OCI-LY1 (cell line): ENCODE measurements around the gene SLC2A10.

Experiments used
- H2AFZ ChIP-seq: fragments of 200-600 bp; sonication (generic), shearing (Covaris generic); 2 replicates; pipeline ENCODE4 v1.6.0; 2014; ENCODE audit warnings: antibody characterized with exemption, mild to moderate bottlenecking, low read length
- H3F3A ChIP-seq: fragments of 200-600 bp; sonication (generic), shearing (Covaris generic); 2 replicates; pipeline ENCODE4 v1.6.0; 2014; ENCODE audit warnings: mild to moderate bottlenecking, antibody characterized with exemption, low read length, moderate library complexity; ENCODE audit not compliant: insufficient read depth
- H3K27ac ChIP-seq: fragments of 200-600 bp; sonication (generic); 2 replicates; pipeline ENCODE4 v1.5.1; 2014; ENCODE audit warnings: low read length, mixed run types, mild to moderate bottlenecking, low read depth; ENCODE audit not compliant: poor library complexity, severe bottlenecking
- H3K27me3 ChIP-seq: fragments of 200-600 bp; sonication (generic); 2 replicates; pipeline ENCODE4 v1.6.0; 2014; ENCODE audit warnings: antibody characterized with exemption, mild to moderate bottlenecking, low read length, moderate library complexity; ENCODE audit not compliant: insufficient read depth
- H3K36me3 ChIP-seq: fragments of 200-600 bp; sonication (generic); 2 replicates; pipeline ENCODE4 v1.6.1; 2014; ENCODE audit warnings: mild to moderate bottlenecking, antibody characterized with exemption, low read length, moderate library complexity, mixed read lengths; ENCODE audit not compliant: insufficient read depth
- H3K4me1 ChIP-seq: fragments of 200-600 bp; sonication (generic); 2 replicates; pipeline ENCODE4 v1.5.1; 2014; ENCODE audit warnings: mild to moderate bottlenecking, low read length, moderate library complexity; ENCODE audit not compliant: insufficient read depth, severe bottlenecking
- H3K4me2 ChIP-seq: fragments of 200-600 bp; sonication (generic), shearing (Covaris generic); 2 replicates; pipeline ENCODE4 v1.6.1; 2014; ENCODE audit warnings: low read length
- H3K4me3 ChIP-seq: fragments of 200-600 bp; sonication (generic); 2 replicates; pipeline ENCODE4 v1.5.1; 2014; ENCODE audit warnings: low read length, low read depth, mild to moderate bottlenecking, mixed read lengths; ENCODE audit not compliant: poor library complexity, severe bottlenecking
- H3K79me2 ChIP-seq: fragments of 200-600 bp; shearing (Covaris generic); 2 replicates; pipeline ENCODE4 v1.6.1; 2016; ENCODE audit warnings: mixed run types, low read length, mixed read lengths; ENCODE audit not compliant: insufficient read depth
- H3K9ac ChIP-seq: fragments of 200-600 bp; sonication (generic), shearing (Covaris generic); 2 replicates; pipeline ENCODE4 v1.6.1; 2014; ENCODE audit warnings: mild to moderate bottlenecking, low read length, mixed read lengths
- H3K9me2 ChIP-seq: fragments of 200-600 bp; sonication (generic), shearing (Covaris generic); 2 replicates; pipeline ENCODE4 v1.6.1; 2014; ENCODE audit warnings: low read depth, mild to moderate bottlenecking, low read length, mixed read lengths
- H3K9me3 ChIP-seq: fragments of 200-600 bp; shearing (Covaris generic); 2 replicates; pipeline ENCODE4 v1.6.1; 2014; ENCODE audit warnings: low read length, mixed read lengths
- H4K20me1 ChIP-seq: fragments of 200-600 bp; sonication (generic), shearing (Covaris generic); 2 replicates; pipeline ENCODE4 v1.6.0; 2016; ENCODE audit warnings: mild to moderate bottlenecking, low read length; ENCODE audit not compliant: insufficient read depth
- EZH2 ChIP-seq: fragments of 200-600 bp; sonication (generic), shearing (Covaris generic); IDR thresholded peaks from 2 replicates; pipeline ENCODE4 v1.8.0; 2017; ENCODE audit warnings: borderline replicate concordance, mixed run types, mild to moderate bottlenecking, antibody characterized with exemption, low read length, moderate library complexity, mixed read lengths
- TF ChIP-seq, protein P1 (sequence below): fragments of 200-600 bp; sonication (generic), shearing (Covaris generic); IDR thresholded peaks from 2 replicates; pipeline ENCODE4 v1.5.1; 2017; ENCODE audit warnings: mild to moderate bottlenecking, antibody characterized with exemption, low read length, moderate library complexity, mixed read lengths

SLC2A10 gene

DNA sequence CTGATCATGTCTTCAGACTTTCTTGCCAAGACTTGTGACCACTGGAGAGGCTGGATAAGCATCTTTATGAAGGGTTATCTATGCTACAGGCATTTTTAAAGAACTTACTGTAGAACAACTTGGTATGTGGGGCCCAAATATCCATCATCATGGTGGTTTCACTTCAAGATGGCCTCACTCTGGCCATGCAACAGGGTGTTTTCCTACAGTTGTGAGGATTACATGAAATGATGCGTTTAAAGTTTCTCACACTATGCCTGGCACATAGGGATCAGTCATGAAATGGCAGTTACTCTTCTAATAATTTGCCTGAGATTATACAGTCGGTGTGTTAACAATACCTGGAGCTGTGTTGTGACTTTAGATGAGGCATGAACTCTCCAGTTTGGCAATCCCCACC, 13.0 kb downstream of the SLC2A10 start:
- no peak overlapping the region for H2AFZ ChIP-seq
- no peaks in the 10 kb centered on the region for H3F3A ChIP-seq
- no peaks in the 10 kb centered on the region for H3K36me3 ChIP-seq
- TF ChIP-seq, protein P1, sequence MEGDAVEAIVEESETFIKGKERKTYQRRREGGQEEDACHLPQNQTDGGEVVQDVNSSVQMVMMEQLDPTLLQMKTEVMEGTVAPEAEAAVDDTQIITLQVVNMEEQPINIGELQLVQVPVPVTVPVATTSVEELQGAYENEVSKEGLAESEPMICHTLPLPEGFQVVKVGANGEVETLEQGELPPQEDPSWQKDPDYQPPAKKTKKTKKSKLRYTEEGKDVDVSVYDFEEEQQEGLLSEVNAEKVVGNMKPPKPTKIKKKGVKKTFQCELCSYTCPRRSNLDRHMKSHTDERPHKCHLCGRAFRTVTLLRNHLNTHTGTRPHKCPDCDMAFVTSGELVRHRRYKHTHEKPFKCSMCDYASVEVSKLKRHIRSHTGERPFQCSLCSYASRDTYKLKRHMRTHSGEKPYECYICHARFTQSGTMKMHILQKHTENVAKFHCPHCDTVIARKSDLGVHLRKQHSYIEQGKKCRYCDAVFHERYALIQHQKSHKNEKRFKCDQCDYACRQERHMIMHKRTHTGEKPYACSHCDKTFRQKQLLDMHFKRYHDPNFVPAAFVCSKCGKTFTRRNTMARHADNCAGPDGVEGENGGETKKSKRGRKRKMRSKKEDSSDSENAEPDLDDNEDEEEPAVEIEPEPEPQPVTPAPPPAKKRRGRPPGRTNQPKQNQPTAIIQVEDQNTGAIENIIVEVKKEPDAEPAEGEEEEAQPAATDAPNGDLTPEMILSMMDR = no peak
- TF ChIP-seq EZH2 = no peak
- no peaks in the 10 kb centered on the region for H4K20me1 ChIP-seq
- no peak overlapping the region for H3K4me2 ChIP-seq
- no peak overlapping the region for H3K27ac ChIP-seq
- H3K9ac ChIP-seq = no peak overlapping the region
- no peaks in the 10 kb centered on the region for H3K4me1 ChIP-seq
- H3K27me3 ChIP-seq = no peaks in the 10 kb centered on the region; the same call in 1 of the 2 replicates
- no peaks in the 10 kb centered on the region for H3K79me2 ChIP-seq
- no peaks in the 10 kb centered on the region for H3K9me3 ChIP-seq
- H3K4me3 ChIP-seq = no peak overlapping the region
- no peaks in the 10 kb centered on the region for H3K9me2 ChIP-seq

- H3K27ac ChIP-seq = no peak overlapping the region
- H3K27me3 ChIP-seq = no peaks in the 10 kb centered on the region; the same call in 1 of the 2 replicates
- no peaks in the 10 kb centered on the region for H3K9me3 ChIP-seq
- no peak for TF ChIP-seq EZH2
- TF ChIP-seq, protein P1 = no peak
- H3K4me2 ChIP-seq = no peak overlapping the region
- H4K20me1 ChIP-seq = no peaks in the 10 kb centered on the region
- no peaks in the 10 kb centered on the region for H3K36me3 ChIP-seq
- H3K4me1 ChIP-seq = no peaks in the 10 kb centered on the region
- no peaks in the 10 kb centered on the region for H3K9me2 ChIP-seq
- H3K79me2 ChIP-seq = no peaks in the 10 kb centered on the region
- H3F3A ChIP-seq = no peaks in the 10 kb centered on the region
- no peak overlapping the region for H3K9ac ChIP-seq
- H2AFZ ChIP-seq = no peak overlapping the region
- H3K4me3 ChIP-seq = no peak overlapping the region
These were observed 13.6 kb downstream of the SLC2A10 start for GRCh38 chr20:46723039-46723438.

DNA sequence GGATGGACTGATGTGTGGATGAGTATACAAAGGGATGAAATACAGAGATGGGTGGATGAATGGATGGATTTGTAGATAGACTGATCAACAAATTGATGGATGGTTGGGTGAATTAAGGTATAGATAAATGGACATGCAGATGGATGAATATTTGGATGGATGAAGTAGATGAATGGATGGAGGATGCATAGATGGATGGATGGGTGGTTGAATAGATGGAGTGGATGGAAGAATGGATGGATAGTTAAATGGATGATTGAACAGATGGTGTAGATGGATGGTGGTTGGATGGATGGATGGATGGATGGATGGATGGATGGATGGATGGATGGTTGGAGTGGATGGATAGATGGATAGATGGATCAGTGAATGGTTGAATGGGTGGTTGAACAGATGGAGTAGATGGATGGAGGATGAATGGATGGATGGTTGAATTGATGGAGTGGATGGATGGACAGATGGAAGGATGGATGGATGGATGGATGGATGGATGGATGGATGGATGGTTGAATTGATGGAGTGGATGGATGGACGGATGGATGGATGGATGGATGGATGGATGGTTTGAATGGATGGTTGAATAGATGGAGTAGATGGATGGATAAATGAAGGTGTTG, 15.0 kb downstream of the SLC2A10 start:
- H3K4me3 ChIP-seq = no peak overlapping the region
- H3F3A ChIP-seq = no peaks in the 10 kb centered on the region
- no peak overlapping the region for H3K9ac ChIP-seq
- H2AFZ ChIP-seq = no peak overlapping the region
- no peaks in the 10 kb centered on the region for H3K9me2 ChIP-seq
- no peaks in the 10 kb centered on the region for H3K9me3 ChIP-seq
- TF ChIP-seq EZH2 = no peak
- TF ChIP-seq, protein P1 = no peak
- no peak overlapping the region for H3K27ac ChIP-seq
- no peaks in the 10 kb centered on the region for H4K20me1 ChIP-seq
- no peaks in the 10 kb centered on the region; the same call in 1 of the 2 replicates for H3K27me3 ChIP-seq
- no peaks in the 10 kb centered on the region for H3K4me1 ChIP-seq
- H3K79me2 ChIP-seq = no peaks in the 10 kb centered on the region
- H3K36me3 ChIP-seq = no peaks in the 10 kb centered on the region
- H3K4me2 ChIP-seq = no peak overlapping the region
